GM18499 (cell line): Measurements from ENCODE around the gene SLC6A11.

Experiments
- ATAC-seq: cut with Tn5 transposase; IDR thresholded peaks from one replicate; pipeline ENCODE4 v1.9.1; 2021; ENCODE audit warnings: moderate number of reproducible peaks; ENCODE audit not compliant: insufficient read depth, unreplicated experiment

SLC6A11 gene

GRCh38 chr3:10974131-10974530 lies 158.1 kb downstream of the SLC6A11 start:
- no peak for ATAC-seq

GRCh38 chr3:10974746-10975375 lies 158.8 kb downstream of the SLC6A11 start:
- ATAC-seq: no peak

GRCh38 chr3:10975695-10976234 lies 159.7 kb downstream of the SLC6A11 start:
- ATAC-seq: no peak

GRCh38 chr3:10976770-10977169 lies 160.7 kb downstream of the SLC6A11 start:
- ATAC-seq: no peak

- no peak for ATAC-seq
Observed at GRCh38 chr3:10977892-10978510, 162.0 kb downstream of the SLC6A11 start.

- no peak for ATAC-seq
Observed at GRCh38 chr3:10978956-10979355, 162.9 kb downstream of the SLC6A11 start.

GRCh38 chr3:10980312-10980711 lies 164.3 kb downstream of the SLC6A11 start:
- ATAC-seq: no peak

GRCh38 chr3:10981031-10981430 lies 165.0 kb downstream of the SLC6A11 start:
- no peak for ATAC-seq

- no peak for ATAC-seq
Observed at GRCh38 chr3:10981961-10982360, 165.9 kb downstream of the SLC6A11 start.

- ATAC-seq: no peak
Observed at GRCh38 chr3:10982782-10983181, 166.8 kb downstream of the SLC6A11 start.

- no peak for ATAC-seq
Observed at GRCh38 chr3:10983219-10983916, 167.3 kb downstream of the SLC6A11 start.

GRCh38 chr3:10984371-10984896 lies 168.4 kb downstream of the SLC6A11 start:
- ATAC-seq: no peak

- ATAC-seq: no peak
Observed at GRCh38 chr3:10985181-10985580, 169.2 kb downstream of the SLC6A11 start.

GRCh38 chr3:10986592-10986991 lies 170.6 kb downstream of the SLC6A11 start:
- ATAC-seq: no peak

GRCh38 chr3:10988001-10988665 lies 172.1 kb downstream of the SLC6A11 start:
- ATAC-seq: no peak

- no peak for ATAC-seq
Observed at GRCh38 chr3:10988991-10989484, 173.0 kb downstream of the SLC6A11 start.
